BE2C (cell line): ENCODE results near the gene MEIS1.

Source experiments
- DNase-seq: peaks from one replicate; pipeline ENCODE4 v3.0.0-alpha.2; 2020
- H3K27me3 ChIP-seq: fragments of 250-450 bp; sonication (Bioruptor Pico); 2 replicates; pipeline ENCODE4 v1.5.1; 2020; ENCODE audit warnings: mild to moderate bottlenecking
- H3K36me3 ChIP-seq: fragments of 250-450 bp; sonication (Bioruptor Pico); 2 replicates; pipeline ENCODE4 v1.5.1; 2020; ENCODE audit warnings: mild to moderate bottlenecking
- H3K4me1 ChIP-seq: fragments of 250-450 bp; sonication (Bioruptor Pico); 2 replicates; pipeline ENCODE4 v1.5.1; 2020
- H3K4me3 ChIP-seq: 2 replicates; pipeline ENCODE4 v1.5.1; 2011; ENCODE audit warnings: low read depth, low read length
- H3K9me3 ChIP-seq: fragments of 250-450 bp; sonication (Bioruptor Pico); 2 replicates; pipeline ENCODE4 v1.5.1; 2020
- CTCF ChIP-seq: IDR thresholded peaks from 2 replicates; pipeline ENCODE4 v1.5.1; 2012; ENCODE audit warnings: mild to moderate bottlenecking, low read depth, low read length

The MEIS1 gene

GRCh38 chr2:66437691-66438497, 3.0 kb downstream of the MEIS1 start:
- Histone ChIP-seq H3K4me3 (peak overlapping the region; percentile 83), H3K36me3 (no peaks in the 10 kb centered on the region), H3K9me3 (no peaks in the 10 kb centered on the region), H3K27me3 (no peaks in the 10 kb centered on the region), H3K4me1 (no peaks in the 10 kb centered on the region)
- no peak for DNase-seq
- TF ChIP-seq CTCF: no peak

- Histone ChIP-seq H3K9me3 (no peaks in the 10 kb centered on the region), H3K36me3 (no peaks in the 10 kb centered on the region), H3K27me3 (no peaks in the 10 kb centered on the region), H3K4me3 (peak overlapping the region; percentile 83), H3K4me1 (no peaks in the 10 kb centered on the region)
- no peak for TF ChIP-seq CTCF
- no peak for DNase-seq
Measured at GRCh38 chr2:66438498-66438833, 3.5 kb downstream of the MEIS1 start.

GRCh38 chr2:66438891-66439811, 4.2 kb downstream of the MEIS1 start:
- H3K4me3 ChIP-seq: peak overlapping the region; percentile 83
- no peak for TF ChIP-seq CTCF
- H3K36me3 ChIP-seq: no peaks in the 10 kb centered on the region; the same call in 1 of the 2 replicates
- H3K4me1 ChIP-seq: no peaks in the 10 kb centered on the region
- H3K27me3 ChIP-seq: no peaks in the 10 kb centered on the region
- no peaks in the 10 kb centered on the region for H3K9me3 ChIP-seq
- DNase-seq: no peak

- DNase-seq: no peak
- Histone ChIP-seq H3K4me3 (peak overlapping the region; percentile 83), H3K4me1 (no peaks in the 10 kb centered on the region)
Measured at GRCh38 chr2:66439812-66440542, 5.1 kb downstream of the MEIS1 start.

GRCh38 chr2:66440708-66441497, 6.0 kb downstream of the MEIS1 start:
- no peak for TF ChIP-seq CTCF
- Histone ChIP-seq H3K4me3 (peak overlapping the region; percentile 83), H3K9me3 (no peaks in the 10 kb centered on the region), H3K4me1 (no peaks in the 10 kb centered on the region), H3K27me3 (no peaks in the 10 kb centered on the region), H3K36me3 (peaks cover 8% of the 10 kb centered on the region)
- no peak for DNase-seq

More at GRCh38 chr2:66439812-66440542, 5.1 kb downstream of the MEIS1 start:
- Histone ChIP-seq H3K36me3 (peaks cover 8% of the 10 kb centered on the region), H3K9me3 (no peaks in the 10 kb centered on the region), H3K27me3 (no peaks in the 10 kb centered on the region)
- no peak for TF ChIP-seq CTCF
